ENCODE results near the gene TAMM41. TPM values are rescaled to one million over a fixed set of nuclear protein-coding genes. Genes with fewer than 3 reads are reported as not detected.
A peak's percentile ranks its signal among the peaks of the same experiment; 100 is the strongest.

Gene TAMM41
- total and polyA plus RNA-seq, 2 experiments from 2014 or later = 8.2 to 18.1 TPM

DNA sequence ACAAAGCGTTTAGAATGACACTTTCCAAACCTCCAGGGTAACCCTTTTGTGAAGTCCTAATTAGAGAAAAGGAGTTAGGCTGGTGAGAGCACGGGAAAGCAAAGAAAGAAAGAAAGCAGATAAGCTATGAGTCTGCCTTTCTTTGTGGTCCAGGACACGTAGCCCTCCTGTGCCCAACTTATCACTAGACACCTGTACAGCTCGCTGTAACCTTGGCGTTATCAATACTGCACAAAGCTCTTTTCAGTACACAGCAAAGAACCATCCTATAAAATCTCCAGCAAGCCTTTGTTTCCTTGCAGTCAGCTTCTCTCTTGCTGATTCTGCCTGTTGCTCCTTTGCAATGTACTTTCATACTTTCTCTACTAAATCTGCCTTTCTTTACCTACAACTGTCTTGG, 6.8 kb upstream of the TAMM41 start:
- H2AFZ ChIP-seq = no peak overlapping the region
- no peak for DNase-seq
- H3K4me1 ChIP-seq (ENCODE audit: insufficient read depth) = no peaks in the 10 kb centered on the region
- no peak overlapping the region for H3K9ac ChIP-seq
- no peaks in the 10 kb centered on the region for H4K20me1 ChIP-seq (ENCODE audit: insufficient read depth)
- H3K36me3 ChIP-seq (ENCODE audit: low read depth) = no peaks in the 10 kb centered on the region
- H3K4me2 ChIP-seq (ENCODE audit: unreplicated experiment) = no peak overlapping the region
- no peak overlapping the region for H3K4me3 ChIP-seq
- H3K9me3 ChIP-seq (ENCODE audit: low read depth) = no peaks in the 10 kb centered on the region
- TF ChIP-seq EZH2phosphoT487 (IDR thresholded peaks at IDR 0.05; ENCODE audit: insufficient read depth, low read depth) (no peak), EZH2 (IDR thresholded peaks at IDR 0.05; ENCODE audit: insufficient read depth, poor library complexity, severe bottlenecking) (no peak)
- peaks cover 18% of the 10 kb centered on the region for H3K27me3 ChIP-seq (replicated peaks; ENCODE audit: insufficient read depth)
- in situ Hi-C loops (cut with MboI) = no loop called here
- no peaks in the 10 kb centered on the region for H3K79me2 ChIP-seq (ENCODE audit: insufficient read depth)
- no peaks in the 10 kb centered on the region for H3K9me2 ChIP-seq (ENCODE audit: insufficient read depth)
- 28 to 30% methylated on average over 5 of the region's 5 CpGs for WGBS, 2 experiments (ENCODE audit: low coverage in 1 of 2, low lambda C conversion rate in 2 of 2, missing lambda C conversion rate in 2 of 2)
- H3K27ac ChIP-seq = no peak overlapping the region
- no peaks in the 10 kb centered on the region for H3F3A ChIP-seq (ENCODE audit: insufficient read depth)

DNA sequence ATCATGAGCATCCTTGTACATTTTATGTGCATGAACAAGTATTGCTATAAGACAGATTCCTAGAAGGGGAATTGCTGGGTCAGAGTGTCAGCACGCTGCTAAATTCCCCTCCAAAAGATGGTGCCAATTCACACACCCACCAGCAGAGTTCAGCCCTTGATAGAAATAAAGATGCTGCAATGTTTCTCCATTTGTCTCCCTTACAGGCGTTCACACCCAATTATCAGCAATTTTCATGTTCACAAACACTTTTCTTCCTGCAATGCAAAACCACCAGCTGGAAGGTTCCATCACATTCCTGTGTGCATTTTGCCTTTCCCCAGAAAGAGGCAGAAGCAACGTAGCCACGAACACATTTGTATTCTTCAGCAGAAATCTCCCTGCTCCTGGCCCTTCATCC, 3.3 kb upstream of the TAMM41 start:
- DNase-seq = no peak
- Histone ChIP-seq H3K36me3 (ENCODE audit: low read depth) (no peaks in the 10 kb centered on the region), H2AFZ (no peak overlapping the region), H3K27ac (no peak overlapping the region), H3K9me3 (ENCODE audit: low read depth) (no peaks in the 10 kb centered on the region), H3K9ac (no peak overlapping the region), H3K9me2 (ENCODE audit: insufficient read depth) (no peaks in the 10 kb centered on the region), H3K27me3 (replicated peaks; ENCODE audit: insufficient read depth) (peaks cover 18% of the 10 kb centered on the region), H3K4me3 (no peak overlapping the region), H3F3A (ENCODE audit: insufficient read depth) (no peaks in the 10 kb centered on the region), H3K4me1 (ENCODE audit: insufficient read depth) (peaks cover 8% of the 10 kb centered on the region), H3K79me2 (ENCODE audit: insufficient read depth) (peaks cover 15% of the 10 kb centered on the region), H4K20me1 (ENCODE audit: insufficient read depth) (no peaks in the 10 kb centered on the region), H3K4me2 (ENCODE audit: unreplicated experiment) (no peak overlapping the region)
- in situ Hi-C loops (cut with MboI) = no loop called here
- TF ChIP-seq EZH2 (IDR thresholded peaks at IDR 0.05; ENCODE audit: insufficient read depth, poor library complexity, severe bottlenecking) (no peak), EZH2phosphoT487 (IDR thresholded peaks at IDR 0.05; ENCODE audit: insufficient read depth, low read depth) (no peak)
- 16% methylated on average over 4 of the region's 4 CpGs for WGBS, 2 experiments (ENCODE audit: low coverage in 1 of 2, low lambda C conversion rate in 2 of 2, missing lambda C conversion rate in 2 of 2)

DNA sequence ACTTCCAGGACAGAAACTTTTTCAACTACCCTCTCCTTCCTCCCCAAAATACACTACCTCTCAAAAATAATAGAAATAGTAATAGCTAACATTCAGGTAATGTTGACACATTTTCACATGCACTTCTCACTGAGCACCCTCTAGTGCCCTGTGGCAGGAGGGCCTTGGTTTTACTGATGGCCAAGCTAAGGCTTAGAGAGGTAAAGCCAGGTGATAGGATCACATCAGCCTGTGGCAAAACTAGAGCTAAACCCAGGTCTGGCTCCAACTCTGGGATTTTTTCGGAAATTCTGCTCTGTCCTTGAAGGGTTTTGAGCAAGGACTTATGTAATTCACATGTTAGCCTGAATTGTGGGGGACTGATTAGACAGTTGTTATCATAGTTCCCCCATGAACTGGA, 922 bp upstream of the TAMM41 start:
- no peak overlapping the region for H3K9ac ChIP-seq
- no peaks in the 10 kb centered on the region for H3K9me2 ChIP-seq (ENCODE audit: insufficient read depth)
- WGBS, 2 experiments (ENCODE audit: low coverage in 1 of 2, low lambda C conversion rate in 2 of 2, missing lambda C conversion rate in 2 of 2) = 69 to 75% methylated on average over 1 of the region's 1 CpG
- no peaks in the 10 kb centered on the region for H3K36me3 ChIP-seq (ENCODE audit: low read depth)
- in situ Hi-C loops (cut with MboI) = no loop called here
- peak; percentile 3 for DNase-seq
- H2AFZ ChIP-seq = peak overlapping the region; percentile 97
- peaks cover 22% of the 10 kb centered on the region for H3K79me2 ChIP-seq (ENCODE audit: insufficient read depth)
- no peaks in the 10 kb centered on the region for H3K9me3 ChIP-seq (ENCODE audit: low read depth)
- peaks cover 7% of the 10 kb centered on the region for H3K27me3 ChIP-seq (replicated peaks; ENCODE audit: insufficient read depth)
- H4K20me1 ChIP-seq (ENCODE audit: insufficient read depth) = no peaks in the 10 kb centered on the region
- no peak overlapping the region for H3K27ac ChIP-seq
- no peak overlapping the region for H3K4me2 ChIP-seq (ENCODE audit: unreplicated experiment)
- peaks cover 8% of the 10 kb centered on the region for H3K4me1 ChIP-seq (ENCODE audit: insufficient read depth)
- TF ChIP-seq EZH2phosphoT487 (IDR thresholded peaks at IDR 0.05; ENCODE audit: insufficient read depth, low read depth) = no peak
- TF ChIP-seq EZH2 (IDR thresholded peaks at IDR 0.05; ENCODE audit: insufficient read depth, poor library complexity, severe bottlenecking) = no peak
- H3F3A ChIP-seq (ENCODE audit: insufficient read depth) = no peaks in the 10 kb centered on the region
- H3K4me3 ChIP-seq = no peak overlapping the region

GRCh38 chr3:11845651-11846050, 1.0 kb downstream of the TAMM41 start:
- Histone ChIP-seq H3K9ac (peak overlapping the region; percentile 87), H3K36me3 (ENCODE audit: low read depth) (peaks cover 2% of the 10 kb centered on the region; the same call in 1 of the 2 replicates), H4K20me1 (ENCODE audit: insufficient read depth) (no peaks in the 10 kb centered on the region), H3K4me3 (peak overlapping the region; percentile 93), H3K9me3 (ENCODE audit: low read depth) (no peaks in the 10 kb centered on the region), H3K4me1 (ENCODE audit: insufficient read depth) (peaks cover 8% of the 10 kb centered on the region), H3K79me2 (ENCODE audit: insufficient read depth) (peaks cover 30% of the 10 kb centered on the region), H3K27ac (peak overlapping the region; percentile 70), H2AFZ (peak overlapping the region; percentile 97), H3K9me2 (ENCODE audit: insufficient read depth) (no peaks in the 10 kb centered on the region), H3K27me3 (replicated peaks; ENCODE audit: insufficient read depth) (no peaks in the 10 kb centered on the region), H3K4me2 (ENCODE audit: unreplicated experiment) (peak overlapping the region; percentile 79), H3F3A (ENCODE audit: insufficient read depth) (no peaks in the 10 kb centered on the region)
- WGBS, 2 experiments (ENCODE audit: low coverage in 1 of 2, low lambda C conversion rate in 2 of 2, missing lambda C conversion rate in 2 of 2) = 40 to 41% methylated on average over 5 of the region's 5 CpGs
- peak; percentile 8 for DNase-seq
- in situ Hi-C loops (cut with MboI) = no loop called here
- TF ChIP-seq EZH2 (IDR thresholded peaks at IDR 0.05; ENCODE audit: insufficient read depth, poor library complexity, severe bottlenecking) (no peak), EZH2phosphoT487 (IDR thresholded peaks at IDR 0.05; ENCODE audit: insufficient read depth, low read depth) (no peak)

DNA sequence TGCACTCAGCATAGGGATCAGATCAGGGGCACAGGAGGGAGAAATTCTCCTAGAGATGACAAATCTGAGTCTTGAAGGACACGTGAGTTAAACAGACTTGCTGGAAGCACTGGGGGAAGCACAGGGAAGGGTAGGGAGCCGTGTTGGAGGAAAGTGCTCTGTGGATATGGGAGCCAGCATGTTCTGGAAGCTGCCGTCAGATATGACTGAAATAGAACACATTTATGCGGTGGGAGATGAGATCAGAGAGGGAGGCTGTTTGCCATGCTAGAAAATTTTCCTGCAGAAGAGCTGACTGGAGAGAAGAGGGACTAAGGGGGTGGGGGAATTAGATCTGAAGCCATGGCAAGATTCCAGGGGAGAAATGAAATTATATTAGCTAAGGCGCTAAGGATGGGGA, 1.8 kb downstream of the TAMM41 start:
- TF ChIP-seq EZH2 (IDR thresholded peaks at IDR 0.05; ENCODE audit: insufficient read depth, poor library complexity, severe bottlenecking) (no peak), EZH2phosphoT487 (IDR thresholded peaks at IDR 0.05; ENCODE audit: insufficient read depth, low read depth) (no peak)
- in situ Hi-C loops (cut with MboI) = no loop called here

More for the DNA sequence above, 1.8 kb downstream of the TAMM41 start:
- no peak overlapping the region for H3K9ac ChIP-seq
- peaks cover 9% of the 10 kb centered on the region; the same call in 1 of the 2 replicates for H3K36me3 ChIP-seq (ENCODE audit: low read depth)
- H3K9me3 ChIP-seq (ENCODE audit: low read depth) = no peaks in the 10 kb centered on the region
- H3K79me2 ChIP-seq (ENCODE audit: insufficient read depth) = peaks cover 30% of the 10 kb centered on the region
- H3K4me3 ChIP-seq = peak overlapping the region; percentile 93; the same call in 1 of the 2 replicates
- no peaks in the 10 kb centered on the region for H4K20me1 ChIP-seq (ENCODE audit: insufficient read depth)
- peak; percentile 12 for DNase-seq
- no peaks in the 10 kb centered on the region for H3K9me2 ChIP-seq (ENCODE audit: insufficient read depth)
- WGBS, 2 experiments (ENCODE audit: low coverage in 1 of 2, low lambda C conversion rate in 2 of 2, missing lambda C conversion rate in 2 of 2) = 30 to 37% methylated on average over 5 of the region's 5 CpGs
- no peaks in the 10 kb centered on the region for H3K27me3 ChIP-seq (replicated peaks; ENCODE audit: insufficient read depth)
- peaks cover 8% of the 10 kb centered on the region for H3K4me1 ChIP-seq (ENCODE audit: insufficient read depth)
- no peak overlapping the region for H3K27ac ChIP-seq
- H3F3A ChIP-seq (ENCODE audit: insufficient read depth) = no peaks in the 10 kb centered on the region
- no peak overlapping the region for H2AFZ ChIP-seq
- H3K4me2 ChIP-seq (ENCODE audit: unreplicated experiment) = peak overlapping the region; percentile 79
